Uterus (tissue), 2 donors: ENCODE data around the gene CCNY.

Experiments used
- POLR2A ChIP-seq, 2 donors: fragments of 450-650 bp; IDR thresholded peaks; one replicate each; pipeline ENCODE4 v1.6.1; 2016; ENCODE audit warnings: antibody characterized with exemption in 2 of 2, mild to moderate bottlenecking in 1 of 2, moderate library complexity in 1 of 2
- TF ChIP-seq, protein P1 (sequence below), 4 experiments: fragments of 200-600 bp in 2 of 4; fragments of 450-650 bp in 2 of 4; sonication (generic) in 2 of 4; IDR thresholded peaks; one replicate each; pipeline ENCODE4 v1.5.1; 2016 to 2019; ENCODE audit warnings: antibody characterized with exemption in 4 of 4, mild to moderate bottlenecking in 2 of 4, moderate library complexity in 1 of 4

- TF ChIP-seq, protein P1, sequence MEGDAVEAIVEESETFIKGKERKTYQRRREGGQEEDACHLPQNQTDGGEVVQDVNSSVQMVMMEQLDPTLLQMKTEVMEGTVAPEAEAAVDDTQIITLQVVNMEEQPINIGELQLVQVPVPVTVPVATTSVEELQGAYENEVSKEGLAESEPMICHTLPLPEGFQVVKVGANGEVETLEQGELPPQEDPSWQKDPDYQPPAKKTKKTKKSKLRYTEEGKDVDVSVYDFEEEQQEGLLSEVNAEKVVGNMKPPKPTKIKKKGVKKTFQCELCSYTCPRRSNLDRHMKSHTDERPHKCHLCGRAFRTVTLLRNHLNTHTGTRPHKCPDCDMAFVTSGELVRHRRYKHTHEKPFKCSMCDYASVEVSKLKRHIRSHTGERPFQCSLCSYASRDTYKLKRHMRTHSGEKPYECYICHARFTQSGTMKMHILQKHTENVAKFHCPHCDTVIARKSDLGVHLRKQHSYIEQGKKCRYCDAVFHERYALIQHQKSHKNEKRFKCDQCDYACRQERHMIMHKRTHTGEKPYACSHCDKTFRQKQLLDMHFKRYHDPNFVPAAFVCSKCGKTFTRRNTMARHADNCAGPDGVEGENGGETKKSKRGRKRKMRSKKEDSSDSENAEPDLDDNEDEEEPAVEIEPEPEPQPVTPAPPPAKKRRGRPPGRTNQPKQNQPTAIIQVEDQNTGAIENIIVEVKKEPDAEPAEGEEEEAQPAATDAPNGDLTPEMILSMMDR (IDR thresholded peaks at IDR 0.05): no peak
- TF ChIP-seq POLR2A (IDR thresholded peaks at IDR 0.05): no peak
Observed at GRCh38 chr10:35584946-35585345, 248.6 kb downstream of the CCNY start.
